Testis (tissue), 3 donors: ENCODE data around the gene QSOX2. TPM values are rescaled to one million over a fixed set of nuclear protein-coding genes. Genes with fewer than 3 reads are reported as not detected.
"Not testable (repeated sequence)": the region's sequence is repeated elsewhere in the genome, so short reads cannot be mapped to it uniquely, and the experiment has no call there.

ENCODE experiments used
- DNase-seq: peaks from one replicate; pipeline ENCODE4 v3.0.0-alpha.2; 2019
- H3K27ac ChIP-seq, 2 donors: fragments of 200-600 bp; sonication (generic); one replicate each; pipeline ENCODE4 v1.5.1; 2019
- H3K27me3 ChIP-seq: fragments of 200-600 bp; sonication (generic); one replicate; pipeline ENCODE4 v1.5.1; 2019
- H3K36me3 ChIP-seq: fragments of 200-600 bp; sonication (generic); one replicate; pipeline ENCODE4 v1.5.1; 2017; ENCODE audit warnings: low read depth; ENCODE audit errors: missing control alignments
- H3K4me1 ChIP-seq: fragments of 200-600 bp; sonication (generic); one replicate; pipeline ENCODE4 v1.5.1; 2019
- H3K4me3 ChIP-seq, 2 donors: fragments of 200-600 bp; sonication (generic); one replicate each; pipeline ENCODE4 v1.5.1; 2017 to 2019
- H3K9me3 ChIP-seq: fragments of 200-600 bp; sonication (generic); one replicate; pipeline ENCODE4 v1.5.1; 2017
- POLR2A ChIP-seq: fragments of 450-650 bp; IDR thresholded peaks from one replicate; pipeline ENCODE4 v1.6.1; 2017; ENCODE audit warnings: antibody characterized with exemption, mild to moderate bottlenecking, moderate library complexity
- WGBS, 2 donors: methylation state at CpG; one replicate each; pipeline ENCODE4 v1.1.5; 2018; 5-methylcytosine and 5-hydroxymethylcytosine counted together
- intact Hi-C: fragments of 100-400 bp; cut with DNase I; formaldehyde crosslinking; loops from one replicate; pipeline ENCODE4 v1.15.1; 2023; ENCODE audit warnings: low total_unique reads
- polyA plus RNA-seq: library from polyadenylated mRNA; stranded (reverse); fragments of 350-450 nt; fragmentation: Illumina TruSeq; extraction: RNeasy Lipid Tissue Mini Kit (QIAGEN cat#74804); gene quantifications from one replicate; pipeline ENCODE4 v1.2.3, GENCODE V29; 2014; ENCODE audit warnings: low read depth, low replicate concordance; ENCODE audit not compliant: insufficient read depth
- total RNA-seq, 2 donors: library from RNA; depleted of rRNA; stranded (reverse); fragments of >200 nt; gene quantifications; one replicate each; pipeline ENCODE4 v1.2.3, GENCODE V29; 2016
- TF ChIP-seq, protein P1 (sequence below), 3 experiments: fragments of 450-650 bp in 2 of 3; fragments of 200-600 bp in 1 of 3; sonication (generic) in 1 of 3; IDR thresholded peaks; one replicate each; pipeline ENCODE4 v1.5.1; 2016 to 2019; ENCODE audit warnings: antibody characterized with exemption in 3 of 3, mild to moderate bottlenecking in 2 of 3, moderate library complexity in 1 of 3

QSOX2 gene
- total and polyA plus RNA-seq, 3 donors from 2014 or later: 22.1 to 23.3 (median 22.6) TPM

DNA sequence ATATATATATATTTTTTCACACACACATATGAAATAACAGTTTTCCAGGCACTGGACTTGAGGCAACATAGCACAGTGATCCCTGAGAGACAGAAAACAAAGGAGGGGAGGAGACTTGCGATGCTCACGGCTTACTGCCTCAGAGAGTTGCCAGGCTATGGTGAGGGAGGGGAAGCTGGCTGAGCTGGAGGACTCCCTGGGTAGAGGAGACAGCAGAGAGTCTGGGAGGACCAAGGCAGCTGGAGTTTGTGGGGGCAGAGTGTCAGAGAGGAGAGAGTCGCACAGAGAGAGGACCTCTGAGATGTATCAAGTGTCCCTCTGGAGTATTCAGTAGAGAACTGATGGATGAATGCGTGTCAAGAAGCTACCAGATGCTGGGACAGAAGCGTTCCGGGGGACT lies 23.1 kb upstream of the QSOX2 start:
- no peaks in the 10 kb centered on the region for H3K27me3 ChIP-seq
- H3K4me3 ChIP-seq: no peak overlapping the region
- intact Hi-C loops: no loop called here
- peaks cover 8% of the 10 kb centered on the region for H3K4me1 ChIP-seq
- no peak for TF ChIP-seq POLR2A
- TF ChIP-seq, protein P1, sequence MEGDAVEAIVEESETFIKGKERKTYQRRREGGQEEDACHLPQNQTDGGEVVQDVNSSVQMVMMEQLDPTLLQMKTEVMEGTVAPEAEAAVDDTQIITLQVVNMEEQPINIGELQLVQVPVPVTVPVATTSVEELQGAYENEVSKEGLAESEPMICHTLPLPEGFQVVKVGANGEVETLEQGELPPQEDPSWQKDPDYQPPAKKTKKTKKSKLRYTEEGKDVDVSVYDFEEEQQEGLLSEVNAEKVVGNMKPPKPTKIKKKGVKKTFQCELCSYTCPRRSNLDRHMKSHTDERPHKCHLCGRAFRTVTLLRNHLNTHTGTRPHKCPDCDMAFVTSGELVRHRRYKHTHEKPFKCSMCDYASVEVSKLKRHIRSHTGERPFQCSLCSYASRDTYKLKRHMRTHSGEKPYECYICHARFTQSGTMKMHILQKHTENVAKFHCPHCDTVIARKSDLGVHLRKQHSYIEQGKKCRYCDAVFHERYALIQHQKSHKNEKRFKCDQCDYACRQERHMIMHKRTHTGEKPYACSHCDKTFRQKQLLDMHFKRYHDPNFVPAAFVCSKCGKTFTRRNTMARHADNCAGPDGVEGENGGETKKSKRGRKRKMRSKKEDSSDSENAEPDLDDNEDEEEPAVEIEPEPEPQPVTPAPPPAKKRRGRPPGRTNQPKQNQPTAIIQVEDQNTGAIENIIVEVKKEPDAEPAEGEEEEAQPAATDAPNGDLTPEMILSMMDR (IDR thresholded peaks at IDR 0.05): no peak
- H3K36me3 ChIP-seq: no peaks in the 10 kb centered on the region
- 57 to 67% methylated on average over 6 of the region's 6 CpGs for WGBS, 2 donors
- H3K27ac ChIP-seq: no peak overlapping the region
- H3K9me3 ChIP-seq: no peaks in the 10 kb centered on the region
- no peak for DNase-seq

GRCh38 chr9:136268318-136268717 lies 22.7 kb upstream of the QSOX2 start:
- intact Hi-C loops: no loop called here
- H3K27me3 ChIP-seq: no peaks in the 10 kb centered on the region
- 49 to 59% methylated on average over 5 to 6 of the region's 6 CpGs for whole genome bisulfite sequencing, 2 donors
- no peaks in the 10 kb centered on the region for H3K9me3 ChIP-seq
- H3K36me3 ChIP-seq: no peaks in the 10 kb centered on the region
- no peak overlapping the region for H3K27ac ChIP-seq
- peaks cover 10% of the 10 kb centered on the region for H3K4me1 ChIP-seq
- TF ChIP-seq, protein P1 (IDR thresholded peaks at IDR 0.05): no peak
- DNase-seq: no peak
- H3K4me3 ChIP-seq: no peak overlapping the region

GRCh38 chr9:136267261-136268111 lies 21.9 kb upstream of the QSOX2 start:
- no peak overlapping the region for H3K27ac ChIP-seq
- intact Hi-C loops: no loop called here

GRCh38 chr9:136266641-136267040 lies 21.0 kb upstream of the QSOX2 start:
- H3K4me1 ChIP-seq, H3K27me3 ChIP-seq, intact Hi-C loops, DNase-seq, H3K36me3 ChIP-seq, H3K9me3 ChIP-seq, H3K27ac ChIP-seq: not testable (repeated sequence)
- peak overlapping the region in 1 of 2 donors; percentile 53 for H3K4me3 ChIP-seq
- WGBS, 2 donors: 82 to 88% methylated on average over 18 of the region's 18 CpGs

More at GRCh38 chr9:136267261-136268111, 21.9 kb upstream of the QSOX2 start:
- H3K4me1 ChIP-seq: peaks cover 10% of the 10 kb centered on the region
- H3K9me3 ChIP-seq: no peaks in the 10 kb centered on the region
- H3K27me3 ChIP-seq: no peaks in the 10 kb centered on the region
- WGBS, 2 donors: 14 to 15% methylated on average over 29 to 57 of the region's 60 CpGs
- TF ChIP-seq, protein P1 (IDR thresholded peaks at IDR 0.05): no peak
- no peak for TF ChIP-seq POLR2A
- peak; percentile 89 for DNase-seq
- no peaks in the 10 kb centered on the region for H3K36me3 ChIP-seq
- peak overlapping the region; percentile 18 to 53 for H3K4me3 ChIP-seq

- H3K4me3 ChIP-seq: no peak overlapping the region
- 87 to 93% methylated on average over 13 to 17 of the region's 17 CpGs for WGBS, 2 donors
- peaks cover 10% of the 10 kb centered on the region for H3K4me1 ChIP-seq
- no peaks in the 10 kb centered on the region for H3K9me3 ChIP-seq
- no peaks in the 10 kb centered on the region for H3K27me3 ChIP-seq
- DNase-seq: no peak
- H3K36me3 ChIP-seq: no peaks in the 10 kb centered on the region
- intact Hi-C loops: no loop called here
- H3K27ac ChIP-seq: no peak overlapping the region
- TF ChIP-seq, protein P1 (IDR thresholded peaks at IDR 0.05): no peak
- TF ChIP-seq POLR2A: no peak
These were observed 20.1 kb upstream of the QSOX2 start for GRCh38 chr9:136265561-136266355.
